Chondrocyte (in vitro differentiated cells): ENCODE results near the gene WDR11. TPM values are rescaled to one million over a fixed set of nuclear protein-coding genes. Genes with fewer than 3 reads are reported as not detected.

ENCODE experiments used
- DNase-seq: peaks from one replicate; pipeline ENCODE4 v3.0.0; 2021; ENCODE audit warnings: mixed read lengths, low spot score
- H3K27ac Mint-ChIP-seq: one replicate; pipeline ENCODE4 v1.8.0; 2021; ENCODE audit warnings: mild to moderate bottlenecking, moderate library complexity, mixed read lengths; ENCODE audit not compliant: unreplicated experiment
- H3K27me3 Mint-ChIP-seq: 2 replicates; pipeline ENCODE4 v1.8.0; 2021; ENCODE audit warnings: low read depth, mixed read lengths
- H3K36me3 Mint-ChIP-seq: 2 replicates; pipeline ENCODE4 v1.8.0; 2021; ENCODE audit warnings: low read depth, mixed read lengths
- H3K4me1 Mint-ChIP-seq: 2 replicates; pipeline ENCODE4 v1.8.0; 2021; ENCODE audit warnings: low read depth, mild to moderate bottlenecking, mixed read lengths
- H3K4me3 Mint-ChIP-seq: one replicate; pipeline ENCODE4 v1.8.0; 2021; ENCODE audit warnings: mild to moderate bottlenecking, moderate library complexity, mixed read lengths; ENCODE audit not compliant: unreplicated experiment
- H3K9me3 Mint-ChIP-seq: 2 replicates; pipeline ENCODE4 v1.8.0; 2021; ENCODE audit warnings: low read depth, mixed read lengths
- total RNA-seq: library from RNA; stranded (reverse); gene quantifications from 3 replicates; pipeline ENCODE4 v1.2.1, GENCODE V29; 2021
- TF ChIP-seq, protein P1 (sequence below): fragments of 200-600 bp; sonication (generic); IDR thresholded peaks from 2 replicates; pipeline ENCODE4 v1.5.0; 2021; ENCODE audit warnings: antibody characterized with exemption, mild to moderate bottlenecking, moderate library complexity

The WDR11 gene
- total RNA-seq, 1 donor from 2014 or later = 54.6 TPM

GRCh38 chr10:120824881-120825309 lies 26.3 kb upstream of the WDR11 start:
- H3K4me3 Mint-ChIP-seq = no peak overlapping the region
- no peaks in the 10 kb centered on the region for H3K27me3 Mint-ChIP-seq
- peaks cover 23% of the 10 kb centered on the region for H3K4me1 Mint-ChIP-seq
- no peak for DNase-seq
- peaks cover 2% of the 10 kb centered on the region for H3K9me3 Mint-ChIP-seq
- no peak overlapping the region for H3K27ac Mint-ChIP-seq
- TF ChIP-seq, protein P1, sequence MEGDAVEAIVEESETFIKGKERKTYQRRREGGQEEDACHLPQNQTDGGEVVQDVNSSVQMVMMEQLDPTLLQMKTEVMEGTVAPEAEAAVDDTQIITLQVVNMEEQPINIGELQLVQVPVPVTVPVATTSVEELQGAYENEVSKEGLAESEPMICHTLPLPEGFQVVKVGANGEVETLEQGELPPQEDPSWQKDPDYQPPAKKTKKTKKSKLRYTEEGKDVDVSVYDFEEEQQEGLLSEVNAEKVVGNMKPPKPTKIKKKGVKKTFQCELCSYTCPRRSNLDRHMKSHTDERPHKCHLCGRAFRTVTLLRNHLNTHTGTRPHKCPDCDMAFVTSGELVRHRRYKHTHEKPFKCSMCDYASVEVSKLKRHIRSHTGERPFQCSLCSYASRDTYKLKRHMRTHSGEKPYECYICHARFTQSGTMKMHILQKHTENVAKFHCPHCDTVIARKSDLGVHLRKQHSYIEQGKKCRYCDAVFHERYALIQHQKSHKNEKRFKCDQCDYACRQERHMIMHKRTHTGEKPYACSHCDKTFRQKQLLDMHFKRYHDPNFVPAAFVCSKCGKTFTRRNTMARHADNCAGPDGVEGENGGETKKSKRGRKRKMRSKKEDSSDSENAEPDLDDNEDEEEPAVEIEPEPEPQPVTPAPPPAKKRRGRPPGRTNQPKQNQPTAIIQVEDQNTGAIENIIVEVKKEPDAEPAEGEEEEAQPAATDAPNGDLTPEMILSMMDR = peak; percentile 63
- no peaks in the 10 kb centered on the region for H3K36me3 Mint-ChIP-seq

GRCh38 chr10:120825878-120826769 lies 25.0 kb upstream of the WDR11 start:
- Mint-ChIP-seq H3K4me3 (no peak overlapping the region), H3K27ac (no peak overlapping the region), H3K9me3 (peaks cover 2% of the 10 kb centered on the region), H3K36me3 (no peaks in the 10 kb centered on the region), H3K4me1 (peaks cover 23% of the 10 kb centered on the region), H3K27me3 (no peaks in the 10 kb centered on the region)
- DNase-seq = no peak
- TF ChIP-seq, protein P1 = no peak

DNA sequence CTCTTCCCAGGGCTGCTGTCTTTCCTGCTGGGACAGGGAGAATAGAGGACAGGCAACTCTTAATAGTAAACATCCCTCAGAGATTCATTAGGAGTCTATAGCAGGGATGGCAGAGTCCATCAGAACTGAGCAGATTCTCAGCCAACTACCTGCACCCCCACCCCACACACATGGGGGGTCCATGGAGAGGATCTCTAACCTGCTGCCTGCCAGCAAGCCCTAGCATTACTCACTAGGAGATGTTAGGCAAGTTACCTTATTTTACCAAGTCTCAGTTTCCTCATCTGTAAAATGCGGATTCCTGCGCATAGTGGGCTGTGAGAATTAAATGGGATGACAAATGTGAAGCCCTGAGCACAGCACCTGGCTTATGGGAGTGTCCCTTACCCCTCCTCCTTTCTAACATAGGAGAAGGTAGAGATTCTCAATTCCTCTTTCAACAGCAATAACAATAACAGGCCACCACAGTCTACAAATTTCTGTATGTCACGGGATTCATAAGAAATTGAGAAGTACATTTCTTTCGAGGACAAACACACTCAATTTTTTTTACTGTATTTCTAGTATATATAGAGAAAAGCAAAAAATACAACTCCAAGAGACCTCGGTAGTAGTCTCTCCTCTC lies 23.8 kb upstream of the WDR11 start:
- no peak for DNase-seq
- Mint-ChIP-seq H3K27me3 (no peaks in the 10 kb centered on the region), H3K36me3 (no peaks in the 10 kb centered on the region), H3K4me3 (no peak overlapping the region), H3K4me1 (peaks cover 23% of the 10 kb centered on the region), H3K9me3 (peaks cover 2% of the 10 kb centered on the region), H3K27ac (no peak overlapping the region)
- TF ChIP-seq, protein P1 = no peak

DNA sequence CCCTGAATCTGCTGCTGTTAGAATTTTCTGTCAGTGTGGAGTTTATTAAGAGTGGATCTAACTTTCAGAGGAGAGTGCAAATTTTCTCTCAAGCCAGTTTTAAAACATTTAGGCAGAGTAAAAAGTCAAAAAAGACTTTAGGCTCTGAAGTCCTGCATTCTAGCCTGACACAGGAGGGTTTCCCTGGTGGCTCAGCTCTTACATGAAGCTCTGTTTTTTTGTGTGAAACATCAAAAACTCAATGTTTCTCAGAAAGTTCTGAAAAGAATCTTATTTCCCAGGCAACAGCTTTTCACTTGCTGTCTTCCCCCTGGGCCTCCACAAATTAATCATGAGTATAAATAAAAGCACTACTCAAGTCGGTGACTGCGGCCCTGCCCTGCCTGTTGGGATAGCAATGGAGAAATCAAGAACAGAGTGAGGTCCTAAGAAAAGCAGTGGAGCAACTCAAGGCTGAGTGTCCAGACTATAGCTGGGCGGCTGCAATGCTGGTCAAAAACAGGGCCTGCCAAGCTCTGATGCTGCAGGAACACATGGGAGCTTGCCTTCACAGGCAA lies 22.3 kb upstream of the WDR11 start:
- H3K27ac Mint-ChIP-seq = no peak overlapping the region
- peaks cover 21% of the 10 kb centered on the region for H3K4me1 Mint-ChIP-seq
- TF ChIP-seq, protein P1 = no peak
- H3K36me3 Mint-ChIP-seq = no peaks in the 10 kb centered on the region
- H3K9me3 Mint-ChIP-seq = peaks cover 2% of the 10 kb centered on the region
- H3K27me3 Mint-ChIP-seq = no peaks in the 10 kb centered on the region
- no peak for DNase-seq
- H3K4me3 Mint-ChIP-seq = no peak overlapping the region

DNA sequence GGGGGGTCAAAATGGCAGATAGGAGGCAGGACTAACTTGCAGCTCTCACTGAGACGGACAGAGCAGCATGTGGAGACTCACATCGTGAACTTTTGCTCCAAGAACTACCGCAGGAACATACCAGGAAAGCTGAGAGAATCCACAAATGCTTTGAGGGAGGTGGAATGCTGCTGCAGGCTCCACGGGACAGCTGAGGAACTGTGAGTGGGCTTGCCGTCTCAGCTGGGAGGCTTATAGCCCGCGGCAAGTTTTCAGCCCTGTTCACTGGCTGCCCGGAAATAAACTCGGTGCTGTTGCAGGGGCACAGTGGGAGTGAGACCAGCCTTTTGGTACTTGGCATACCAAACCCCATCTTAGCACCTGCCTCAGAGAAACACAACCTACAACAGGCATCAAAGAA lies 19.1 kb upstream of the WDR11 start:
- DNase-seq = no peak
- no peaks in the 10 kb centered on the region for H3K36me3 Mint-ChIP-seq
- no peak overlapping the region for H3K27ac Mint-ChIP-seq
- H3K9me3 Mint-ChIP-seq = no peaks in the 10 kb centered on the region
- no peaks in the 10 kb centered on the region for H3K27me3 Mint-ChIP-seq
- H3K4me3 Mint-ChIP-seq = no peak overlapping the region
- TF ChIP-seq, protein P1 = no peak
- H3K4me1 Mint-ChIP-seq = peaks cover 6% of the 10 kb centered on the region
